HepG2 (cell line): Measurements from ENCODE around the gene CREB3. TPM values are rescaled to one million over a fixed set of nuclear protein-coding genes. Genes with fewer than 3 reads are reported as not detected.

Source experiments
- NFRKB ChIP-seq: fragments of 450-650 bp; IDR thresholded peaks from 2 replicates; pipeline ENCODE4 v1.6.1; 2017
- TARDBP ChIP-seq: sonication (generic); formaldehyde crosslinking; IDR thresholded peaks from 2 replicates; pipeline ENCODE4 v1.8.0; 2022; ENCODE audit warnings: mild to moderate bottlenecking, missing genetic modification reagents
- ZMYM3 ChIP-seq: sonication (generic); formaldehyde crosslinking; IDR thresholded peaks from 2 replicates; pipeline ENCODE4 v1.5.1; 2020; ENCODE audit warnings: mild to moderate bottlenecking, missing genetic modification reagents
- ZNF333 ChIP-seq: sonication (generic); formaldehyde crosslinking; IDR thresholded peaks from 2 replicates; pipeline ENCODE4 v1.4.0; 2020; ENCODE audit warnings: mild to moderate bottlenecking, missing genetic modification reagents, borderline replicate concordance
- ZNF451 ChIP-seq: sonication (generic); formaldehyde crosslinking; IDR thresholded peaks from 2 replicates; pipeline ENCODE4 v1.5.0; 2020; ENCODE audit warnings: mild to moderate bottlenecking, missing genetic modification reagents
- ZNF816 ChIP-seq: sonication (generic); formaldehyde crosslinking; IDR thresholded peaks from 2 replicates; pipeline ENCODE4 v1.8.0; 2022; ENCODE audit warnings: missing genetic modification reagents, mild to moderate bottlenecking, borderline replicate concordance
- polyA plus RNA-seq, 8 experiments: library from polyadenylated mRNA; depleted of rRNA in 3 of 8; stranded (reverse) in 7 of 8; unstranded in 1 of 8; fragments of >200 nt; fragmentation: Illumina TruSeq in 4 of 8; extraction: Trizol in 4 of 8; gene quantifications; 2 replicates each; pipeline versions ENCODE4 v1.2.1 to v1.2.3, GENCODE V29; 2011 to 2016; ENCODE audit warnings: low read depth in 4 of 8, missing spikeins in 1 of 8, mixed read lengths in 1 of 8; ENCODE audit not compliant: insufficient read depth in 1 of 8
- total RNA-seq, 5 experiments: library from RNA; depleted of rRNA; stranded (reverse); fragments of >200 nt; fragmentation: Illumina TruSeq; extraction: Trizol; gene quantifications; 2 replicates each; pipeline ENCODE4 v1.2.3, GENCODE V29; 2016; ENCODE audit warnings: low read depth in 1 of 5
- TF ChIP-seq, protein P1 (sequence below): sonication (generic); formaldehyde crosslinking; IDR thresholded peaks from 2 replicates; pipeline ENCODE4 v1.9.0; 2021; ENCODE audit warnings: missing genetic modification reagents, mild to moderate bottlenecking, borderline replicate concordance
- TF ChIP-seq, protein P2 (sequence below): sonication (generic); formaldehyde crosslinking; IDR thresholded peaks from 2 replicates; pipeline ENCODE4 v1.4.0; 2020; ENCODE audit warnings: missing genetic modification reagents, mild to moderate bottlenecking, borderline replicate concordance
- TF ChIP-seq, protein P3 (sequence below): sonication (generic); formaldehyde crosslinking; IDR thresholded peaks from 2 replicates; pipeline ENCODE4 v1.4.0; 2020; ENCODE audit warnings: missing genetic modification reagents

The CREB3 gene
- total and polyA plus RNA-seq, 2 of the 13 experiments (the other 11 are each of a cell fraction or from before 2014, with no cell fraction given) = 11.1 to 34.2 TPM

- TF ChIP-seq, protein P1, sequence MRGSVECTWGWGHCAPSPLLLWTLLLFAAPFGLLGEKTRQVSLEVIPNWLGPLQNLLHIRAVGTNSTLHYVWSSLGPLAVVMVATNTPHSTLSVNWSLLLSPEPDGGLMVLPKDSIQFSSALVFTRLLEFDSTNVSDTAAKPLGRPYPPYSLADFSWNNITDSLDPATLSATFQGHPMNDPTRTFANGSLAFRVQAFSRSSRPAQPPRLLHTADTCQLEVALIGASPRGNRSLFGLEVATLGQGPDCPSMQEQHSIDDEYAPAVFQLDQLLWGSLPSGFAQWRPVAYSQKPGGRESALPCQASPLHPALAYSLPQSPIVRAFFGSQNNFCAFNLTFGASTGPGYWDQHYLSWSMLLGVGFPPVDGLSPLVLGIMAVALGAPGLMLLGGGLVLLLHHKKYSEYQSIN (CRISPR knock-in tag) = no peak
- TF ChIP-seq, protein P2, sequence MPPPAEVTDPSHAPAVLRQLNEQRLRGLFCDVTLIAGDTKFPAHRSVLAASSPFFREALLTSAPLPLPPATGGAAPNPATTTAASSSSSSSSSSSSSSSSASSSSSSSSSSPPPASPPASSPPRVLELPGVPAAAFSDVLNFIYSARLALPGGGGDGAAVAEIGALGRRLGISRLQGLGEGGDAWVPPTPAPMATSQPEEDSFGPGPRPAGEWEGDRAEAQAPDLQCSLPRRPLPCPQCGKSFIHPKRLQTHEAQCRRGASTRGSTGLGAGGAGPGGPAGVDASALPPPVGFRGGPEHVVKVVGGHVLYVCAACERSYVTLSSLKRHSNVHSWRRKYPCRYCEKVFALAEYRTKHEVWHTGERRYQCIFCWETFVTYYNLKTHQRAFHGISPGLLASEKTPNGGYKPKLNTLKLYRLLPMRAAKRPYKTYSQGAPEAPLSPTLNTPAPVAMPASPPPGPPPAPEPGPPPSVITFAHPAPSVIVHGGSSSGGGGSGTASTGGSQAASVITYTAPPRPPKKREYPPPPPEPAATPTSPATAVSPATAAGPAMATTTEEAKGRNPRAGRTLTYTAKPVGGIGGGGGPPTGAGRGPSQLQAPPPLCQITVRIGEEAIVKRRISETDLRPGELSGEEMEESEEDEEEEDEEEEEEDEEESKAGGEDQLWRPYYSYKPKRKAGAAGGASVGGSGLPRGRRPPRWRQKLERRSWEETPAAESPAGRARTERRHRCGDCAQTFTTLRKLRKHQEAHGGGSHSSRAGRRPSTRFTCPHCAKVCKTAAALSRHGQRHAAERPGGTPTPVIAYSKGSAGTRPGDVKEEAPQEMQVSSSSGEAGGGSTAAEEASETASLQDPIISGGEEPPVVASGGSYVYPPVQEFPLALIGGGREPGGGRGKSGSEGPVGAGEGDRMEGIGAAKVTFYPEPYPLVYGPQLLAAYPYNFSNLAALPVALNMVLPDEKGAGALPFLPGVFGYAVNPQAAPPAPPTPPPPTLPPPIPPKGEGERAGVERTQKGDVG (CRISPR knock-in tag) = no peak
- TF ChIP-seq TARDBP (CRISPR knock-in tag) = no peak
- TF ChIP-seq, protein P3, sequence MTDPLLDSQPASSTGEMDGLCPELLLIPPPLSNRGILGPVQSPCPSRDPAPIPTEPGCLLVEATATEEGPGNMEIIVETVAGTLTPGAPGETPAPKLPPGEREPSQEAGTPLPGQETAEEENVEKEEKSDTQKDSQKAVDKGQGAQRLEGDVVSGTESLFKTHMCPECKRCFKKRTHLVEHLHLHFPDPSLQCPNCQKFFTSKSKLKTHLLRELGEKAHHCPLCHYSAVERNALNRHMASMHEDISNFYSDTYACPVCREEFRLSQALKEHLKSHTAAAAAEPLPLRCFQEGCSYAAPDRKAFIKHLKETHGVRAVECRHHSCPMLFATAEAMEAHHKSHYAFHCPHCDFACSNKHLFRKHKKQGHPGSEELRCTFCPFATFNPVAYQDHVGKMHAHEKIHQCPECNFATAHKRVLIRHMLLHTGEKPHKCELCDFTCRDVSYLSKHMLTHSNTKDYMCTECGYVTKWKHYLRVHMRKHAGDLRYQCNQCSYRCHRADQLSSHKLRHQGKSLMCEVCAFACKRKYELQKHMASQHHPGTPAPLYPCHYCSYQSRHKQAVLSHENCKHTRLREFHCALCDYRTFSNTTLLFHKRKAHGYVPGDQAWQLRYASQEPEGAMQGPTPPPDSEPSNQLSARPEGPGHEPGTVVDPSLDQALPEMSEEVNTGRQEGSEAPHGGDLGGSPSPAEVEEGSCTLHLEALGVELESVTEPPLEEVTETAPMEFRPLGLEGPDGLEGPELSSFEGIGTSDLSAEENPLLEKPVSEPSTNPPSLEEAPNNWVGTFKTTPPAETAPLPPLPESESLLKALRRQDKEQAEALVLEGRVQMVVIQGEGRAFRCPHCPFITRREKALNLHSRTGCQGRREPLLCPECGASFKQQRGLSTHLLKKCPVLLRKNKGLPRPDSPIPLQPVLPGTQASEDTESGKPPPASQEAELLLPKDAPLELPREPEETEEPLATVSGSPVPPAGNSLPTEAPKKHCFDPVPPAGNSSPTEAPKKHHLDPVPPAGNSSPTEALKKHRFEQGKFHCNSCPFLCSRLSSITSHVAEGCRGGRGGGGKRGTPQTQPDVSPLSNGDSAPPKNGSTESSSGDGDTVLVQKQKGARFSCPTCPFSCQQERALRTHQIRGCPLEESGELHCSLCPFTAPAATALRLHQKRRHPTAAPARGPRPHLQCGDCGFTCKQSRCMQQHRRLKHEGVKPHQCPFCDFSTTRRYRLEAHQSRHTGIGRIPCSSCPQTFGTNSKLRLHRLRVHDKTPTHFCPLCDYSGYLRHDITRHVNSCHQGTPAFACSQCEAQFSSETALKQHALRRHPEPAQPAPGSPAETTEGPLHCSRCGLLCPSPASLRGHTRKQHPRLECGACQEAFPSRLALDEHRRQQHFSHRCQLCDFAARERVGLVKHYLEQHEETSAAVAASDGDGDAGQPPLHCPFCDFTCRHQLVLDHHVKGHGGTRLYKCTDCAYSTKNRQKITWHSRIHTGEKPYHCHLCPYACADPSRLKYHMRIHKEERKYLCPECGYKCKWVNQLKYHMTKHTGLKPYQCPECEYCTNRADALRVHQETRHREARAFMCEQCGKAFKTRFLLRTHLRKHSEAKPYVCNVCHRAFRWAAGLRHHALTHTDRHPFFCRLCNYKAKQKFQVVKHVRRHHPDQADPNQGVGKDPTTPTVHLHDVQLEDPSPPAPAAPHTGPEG (CRISPR knock-in tag) = no peak
- peak; percentile 62; the same call in 1 of the 2 replicates for TF ChIP-seq ZNF333 (CRISPR knock-in tag)
- TF ChIP-seq ZNF816 (CRISPR knock-in tag) = 0 out of 2 replicates have a peak, but pooled peaks have one; percentile 9
- TF ChIP-seq NFRKB = no peak
- TF ChIP-seq ZNF451 (CRISPR knock-in tag) = no peak
- TF ChIP-seq ZMYM3 = no peak
These were observed 505 bp downstream of the CREB3 start (continued) for GRCh38 chr9:35732800-35733541.
